Neuronal stem cell (in vitro differentiated cells): ENCODE data around the gene TRIAP1.

ENCODE experiments used
- DNase-seq: peaks from one replicate; pipeline ENCODE4 v3.0.0-alpha.2; 2013; ENCODE audit warnings: low spot score
- H2AFZ ChIP-seq: one replicate; pipeline ENCODE4 v1.6.1; 2013; ENCODE audit warnings: mild to moderate bottlenecking, low read length, inconsistent platforms
- H2AK5ac ChIP-seq: 2 replicates; pipeline ENCODE4 v1.6.1; 2013; ENCODE audit warnings: low read depth, mild to moderate bottlenecking, inconsistent platforms, low read length, moderate library complexity, mixed read lengths
- H2BK120ac ChIP-seq: 2 replicates; pipeline ENCODE4 v1.6.1; 2013; ENCODE audit warnings: low read depth, mild to moderate bottlenecking, inconsistent platforms, low read length, moderate library complexity, mixed read lengths
- H2BK12ac ChIP-seq: one replicate; pipeline ENCODE4 v1.6.1; 2013; ENCODE audit warnings: low read length, inconsistent platforms
- H2BK15ac ChIP-seq: 2 replicates; pipeline ENCODE4 v1.6.1; 2013; ENCODE audit warnings: mild to moderate bottlenecking, low read length, inconsistent platforms, mixed read lengths
- H2BK5ac ChIP-seq: one replicate; pipeline ENCODE4 v1.6.1; 2013; ENCODE audit warnings: inconsistent platforms, mild to moderate bottlenecking, low read length, moderate library complexity
- H3K14ac ChIP-seq: one replicate; pipeline ENCODE4 v1.6.1; 2013; ENCODE audit warnings: low read length, inconsistent platforms
- H3K18ac ChIP-seq: 2 replicates; pipeline ENCODE4 v1.6.1; 2013; ENCODE audit warnings: low read length, inconsistent platforms
- H3K23ac ChIP-seq: 2 replicates; pipeline ENCODE4 v1.6.1; 2013; ENCODE audit warnings: low read depth, mild to moderate bottlenecking, mixed read lengths, low read length, inconsistent platforms; ENCODE audit not compliant: poor library complexity
- H3K27ac ChIP-seq: replicated peaks from 3 replicates; pipeline ENCODE4 v1.5.1; 2013; ENCODE audit warnings: low read length, inconsistent platforms
- H3K27me3 ChIP-seq, 3 experiments: 2 replicates each; pipeline ENCODE4 v1.6.1; 2013; ENCODE audit warnings: low read length in 3 of 3, mild to moderate bottlenecking in 2 of 3, inconsistent platforms in 1 of 3, low read depth in 1 of 3, mixed read lengths in 1 of 3, moderate library complexity in 1 of 3; ENCODE audit not compliant: control insufficient read depth in 3 of 3, insufficient read depth in 3 of 3
- H3K36me3 ChIP-seq, 2 donors: replicated peaks in 1 of 2; 2 replicates each; pipeline ENCODE4 v1.6.1; 2013; ENCODE audit warnings: low read length in 2 of 2; ENCODE audit not compliant: control insufficient read depth in 2 of 2, insufficient read depth in 2 of 2
- H3K4ac ChIP-seq: 2 replicates; pipeline ENCODE4 v1.6.1; 2013; ENCODE audit warnings: inconsistent platforms, mild to moderate bottlenecking, low read length, moderate library complexity
- H3K4me1 ChIP-seq, 2 donors: 1 replicate in 1 of 2; 2 replicates in 1 of 2; pipeline ENCODE4 v1.6.1; 2013; ENCODE audit warnings: low read length in 2 of 2, low read depth in 1 of 2; ENCODE audit not compliant: control insufficient read depth in 2 of 2, insufficient read depth in 1 of 2
- H3K4me2 ChIP-seq: one replicate; pipeline ENCODE4 v1.6.1; 2013; ENCODE audit warnings: mild to moderate bottlenecking, low read length, inconsistent platforms; ENCODE audit not compliant: insufficient read depth, poor library complexity, severe bottlenecking
- H3K4me3 ChIP-seq, 2 donors: 2 replicates each; pipeline ENCODE4 v1.5.1; 2013; ENCODE audit warnings: low read length in 2 of 2, mild to moderate bottlenecking in 2 of 2, inconsistent platforms in 1 of 2, moderate library complexity in 1 of 2
- H3K79me1 ChIP-seq: one replicate; pipeline ENCODE4 v1.6.1; 2013; ENCODE audit warnings: low read depth, mild to moderate bottlenecking, inconsistent platforms, low read length, moderate library complexity
- H3K9ac ChIP-seq: one replicate; pipeline ENCODE4 v1.6.1; 2013; ENCODE audit warnings: mild to moderate bottlenecking, low read depth, low read length, inconsistent platforms; ENCODE audit not compliant: poor library complexity
- H3K9me3 ChIP-seq, 2 donors: replicated peaks in 1 of 2; 2 replicates each; pipeline versions ENCODE3 to v1.6.1; 2013; ENCODE audit warnings: low read length in 2 of 2, mild to moderate bottlenecking in 2 of 2, inconsistent platforms in 1 of 2, low read depth in 1 of 2, mixed read lengths in 1 of 2, moderate library complexity in 1 of 2; ENCODE audit not compliant: control insufficient read depth in 2 of 2, insufficient read depth in 1 of 2
- H4K8ac ChIP-seq: one replicate; pipeline ENCODE4 v1.6.1; 2013; ENCODE audit warnings: low read depth, mild to moderate bottlenecking, inconsistent platforms, low read length, moderate library complexity
- H4K91ac ChIP-seq: one replicate; pipeline ENCODE4 v1.6.1; 2013; ENCODE audit warnings: low read length, low read depth, mild to moderate bottlenecking, inconsistent platforms; ENCODE audit not compliant: poor library complexity
- WGBS, 2 donors: extraction: QIAGEN DNeasy Blood & Tissue Kit; methylation state at CpG; one replicate each; pipeline ENCODE4 v1.1.7; 2013; ENCODE audit warnings: missing lambda C conversion rate in 2 of 2, mixed read lengths in 1 of 2; ENCODE audit not compliant: insufficient read length in 2 of 2, insufficient replicate concordance in 1 of 2; ENCODE audit errors: extremely low coverage in 2 of 2; 5-methylcytosine and 5-hydroxymethylcytosine counted together

The TRIAP1 gene

GRCh38 chr12:120404271-120404670, 41.9 kb downstream of the TRIAP1 start:
- Histone ChIP-seq H3K27ac (no peak overlapping the region), H2AFZ (peak overlapping the region; percentile 24), H2BK120ac (no peak overlapping the region), H2BK5ac (no peak overlapping the region), H2BK15ac (no peak overlapping the region), H3K4me3 (no peak overlapping the region), H3K27me3 (no peaks in the 10 kb centered on the region), H3K4me2 (no peak overlapping the region), H3K4ac (no peak overlapping the region), H3K9me3 (no peaks in the 10 kb centered on the region), H3K9ac (no peak overlapping the region), H3K14ac (no peak overlapping the region), H3K36me3 (no peaks in the 10 kb centered on the region), H2AK5ac (no peak overlapping the region), H3K79me1 (no peaks in the 10 kb centered on the region), H3K4me1 (peaks cover 9 to 21% of the 10 kb centered on the region in 2 donors), H4K91ac (no peak overlapping the region), H3K23ac (no peak overlapping the region), H4K8ac (no peak overlapping the region), H3K18ac (no peak overlapping the region), H2BK12ac (no peak overlapping the region)
- WGBS, 2 donors = no CpG with 5 or more reads among the region's 1 CpG
- DNase-seq = no peak

- Histone ChIP-seq H3K23ac (no peak overlapping the region), H3K9ac (no peak overlapping the region), H4K8ac (no peak overlapping the region), H2AK5ac (no peak overlapping the region), H3K4me2 (no peak overlapping the region), H3K79me1 (no peaks in the 10 kb centered on the region), H3K14ac (no peak overlapping the region), H3K36me3 (no peaks in the 10 kb centered on the region), H3K18ac (peak overlapping the region; percentile 1), H3K4me3 (no peak overlapping the region), H2BK120ac (no peak overlapping the region), H2BK15ac (no peak overlapping the region), H3K9me3 (no peaks in the 10 kb centered on the region), H2AFZ (peak overlapping the region; percentile 24), H3K4me1 (peaks cover 9 to 24% of the 10 kb centered on the region in 2 donors), H2BK12ac (no peak overlapping the region), H2BK5ac (no peak overlapping the region), H4K91ac (no peak overlapping the region), H3K4ac (no peak overlapping the region), H3K27me3 (no peaks in the 10 kb centered on the region), H3K27ac (no peak overlapping the region)
- DNase-seq = no peak
- WGBS, 2 donors = no CpG with 5 or more reads among the region's 3 CpGs
Measured at GRCh38 chr12:120403869-120404268, 42.3 kb downstream of the TRIAP1 start.

- peak overlapping the region; percentile 64 for H3K27ac ChIP-seq
- H3K9ac ChIP-seq = no peak overlapping the region
- no peaks in the 10 kb centered on the region for H3K9me3 ChIP-seq
- H3K27me3 ChIP-seq = no peaks in the 10 kb centered on the region
- H2BK120ac ChIP-seq = no peak overlapping the region
- H3K4ac ChIP-seq = no peak overlapping the region
- peaks cover 19 to 37% of the 10 kb centered on the region in 2 donors for H3K4me1 ChIP-seq
- H3K14ac ChIP-seq = no peak overlapping the region
- H3K79me1 ChIP-seq = no peaks in the 10 kb centered on the region
- peak overlapping the region; percentile 8 for H2BK12ac ChIP-seq
- H4K91ac ChIP-seq = no peak overlapping the region
- no peaks in the 10 kb centered on the region for H3K36me3 ChIP-seq
- no peak for DNase-seq
- H3K18ac ChIP-seq = no peak overlapping the region
- no peak overlapping the region for H4K8ac ChIP-seq
- H2BK5ac ChIP-seq = peak overlapping the region; percentile 2
- no peak overlapping the region for H3K4me2 ChIP-seq
- peak overlapping the region in 1 of 2 donors; percentile 30 for H3K4me3 ChIP-seq
- no CpG with 5 or more reads among the region's 13 CpGs for WGBS, 2 donors
- H3K23ac ChIP-seq = no peak overlapping the region
- H2AFZ ChIP-seq = peak overlapping the region; percentile 60
- no peak overlapping the region for H2BK15ac ChIP-seq
- H2AK5ac ChIP-seq = no peak overlapping the region
Measured at GRCh38 chr12:120402217-120402616, 44.0 kb downstream of the TRIAP1 start.

GRCh38 chr12:120399531-120399930, 46.7 kb downstream of the TRIAP1 start:
- Histone ChIP-seq H2BK5ac (no peak overlapping the region), H3K4me3 (no peak overlapping the region), H3K4ac (no peak overlapping the region), H2AFZ (no peak overlapping the region), H3K4me1 (peaks cover 23 to 42% of the 10 kb centered on the region in 2 donors), H2BK15ac (no peak overlapping the region), H2BK120ac (no peak overlapping the region), H2AK5ac (no peak overlapping the region), H3K27ac (no peak overlapping the region), H4K91ac (no peak overlapping the region), H3K23ac (no peak overlapping the region), H3K36me3 (no peaks in the 10 kb centered on the region), H3K4me2 (no peak overlapping the region), H2BK12ac (no peak overlapping the region), H4K8ac (no peak overlapping the region), H3K9me3 (no peaks in the 10 kb centered on the region), H3K14ac (no peak overlapping the region), H3K9ac (no peak overlapping the region), H3K18ac (no peak overlapping the region), H3K27me3 (no peaks in the 10 kb centered on the region), H3K79me1 (no peaks in the 10 kb centered on the region)
- no CpG with 5 or more reads among the region's 5 CpGs for WGBS, 2 donors
- DNase-seq = no peak
